D721Med (cell line): Measurements from ENCODE around the gene INO80B.

Experiments used
- DNase-seq: peaks from one replicate; pipeline ENCODE4 v3.0.0; 2011; ENCODE audit warnings: low spot score; ENCODE audit not compliant: insufficient read length
- FAIRE-seq: peaks from 2 replicates; lab custom pipeline; 2011; peaks lifted over from hg19 to GRCh38; lab: Jason Lieb, UNC
- TF ChIP-seq, protein P1 (sequence below): IDR thresholded peaks from 2 replicates; pipeline ENCODE4 v1.5.1; 2012; ENCODE audit warnings: mild to moderate bottlenecking, control low read depth; ENCODE audit not compliant: insufficient read depth; ENCODE audit errors: missing control alignments

The INO80B gene

DNA sequence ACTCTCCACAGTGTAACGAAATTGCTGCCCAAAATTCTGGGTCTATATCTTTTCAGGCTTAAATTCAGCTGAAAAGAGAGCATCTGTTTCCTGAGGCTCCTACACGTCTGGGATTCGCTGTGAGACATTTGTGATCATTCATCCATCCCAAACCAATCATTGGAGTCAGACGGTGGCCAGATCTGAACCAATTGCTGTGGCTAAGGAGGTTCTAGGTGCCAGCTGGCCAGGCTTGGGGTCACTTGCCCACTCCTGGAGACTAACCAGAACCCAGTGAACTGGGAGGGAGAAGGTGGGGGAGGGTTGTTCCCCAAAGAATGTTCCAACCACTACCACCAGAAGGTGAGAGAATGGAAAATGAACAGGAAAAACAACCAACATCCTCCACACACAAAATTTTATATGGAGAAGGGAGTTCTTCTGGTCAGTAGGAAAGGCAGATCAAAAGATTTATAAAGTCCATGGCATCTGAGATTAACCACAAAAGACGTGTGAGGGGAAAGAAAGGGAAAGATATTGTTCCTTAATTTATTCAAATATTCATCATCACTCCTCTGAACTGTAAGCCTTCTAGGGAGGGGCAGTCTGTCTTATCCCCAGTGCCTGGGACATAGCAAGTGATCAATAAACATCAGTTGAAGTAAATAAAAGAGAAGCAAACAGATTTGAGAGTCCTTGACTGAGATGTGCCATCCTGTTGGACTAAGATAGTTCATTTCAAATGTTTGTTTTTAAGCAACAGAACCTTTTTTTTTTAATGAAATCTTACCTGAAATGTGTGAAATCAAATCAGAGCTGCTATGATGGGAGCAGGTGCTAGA is 10.2 kb upstream of the INO80B start:
- FAIRE-seq: no peak
- TF ChIP-seq, protein P1, sequence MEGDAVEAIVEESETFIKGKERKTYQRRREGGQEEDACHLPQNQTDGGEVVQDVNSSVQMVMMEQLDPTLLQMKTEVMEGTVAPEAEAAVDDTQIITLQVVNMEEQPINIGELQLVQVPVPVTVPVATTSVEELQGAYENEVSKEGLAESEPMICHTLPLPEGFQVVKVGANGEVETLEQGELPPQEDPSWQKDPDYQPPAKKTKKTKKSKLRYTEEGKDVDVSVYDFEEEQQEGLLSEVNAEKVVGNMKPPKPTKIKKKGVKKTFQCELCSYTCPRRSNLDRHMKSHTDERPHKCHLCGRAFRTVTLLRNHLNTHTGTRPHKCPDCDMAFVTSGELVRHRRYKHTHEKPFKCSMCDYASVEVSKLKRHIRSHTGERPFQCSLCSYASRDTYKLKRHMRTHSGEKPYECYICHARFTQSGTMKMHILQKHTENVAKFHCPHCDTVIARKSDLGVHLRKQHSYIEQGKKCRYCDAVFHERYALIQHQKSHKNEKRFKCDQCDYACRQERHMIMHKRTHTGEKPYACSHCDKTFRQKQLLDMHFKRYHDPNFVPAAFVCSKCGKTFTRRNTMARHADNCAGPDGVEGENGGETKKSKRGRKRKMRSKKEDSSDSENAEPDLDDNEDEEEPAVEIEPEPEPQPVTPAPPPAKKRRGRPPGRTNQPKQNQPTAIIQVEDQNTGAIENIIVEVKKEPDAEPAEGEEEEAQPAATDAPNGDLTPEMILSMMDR: no peak
- DNase-seq: no peak

DNA sequence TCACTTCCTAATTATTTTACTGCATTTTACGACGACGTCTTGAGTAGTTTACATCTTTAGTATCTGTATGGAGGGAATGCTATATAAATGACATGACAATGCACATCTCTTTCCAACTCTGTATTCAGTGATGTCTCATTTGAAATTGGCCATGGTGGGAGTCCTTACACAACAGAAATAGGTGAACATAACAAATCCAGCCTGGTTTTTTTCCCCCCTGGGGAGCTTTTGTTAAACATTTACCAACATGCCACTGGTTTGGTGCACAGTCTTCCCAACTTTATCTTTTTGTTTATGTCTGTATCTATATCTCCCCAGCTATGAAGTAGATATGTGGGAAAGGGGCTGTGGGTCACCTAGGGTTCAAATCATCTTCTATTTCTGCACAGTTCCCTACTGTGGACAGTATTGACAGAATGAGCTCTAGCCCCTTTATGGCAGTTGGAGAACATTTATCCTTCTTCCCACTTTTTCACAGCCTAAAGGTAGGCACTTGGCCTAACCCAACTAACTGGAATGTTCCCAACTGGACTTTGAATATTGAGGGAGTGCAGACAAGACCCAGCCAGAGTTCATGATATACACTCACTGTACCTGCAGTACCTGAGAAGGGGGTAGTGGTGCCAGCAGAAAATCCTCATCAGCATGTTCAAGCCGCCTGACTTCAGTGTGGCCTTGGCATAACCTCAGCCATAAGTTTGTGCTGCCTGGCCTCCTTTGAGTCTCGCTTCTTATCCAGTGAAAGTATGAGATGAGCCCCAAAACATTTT is 7.5 kb upstream of the INO80B start:
- FAIRE-seq (no peak), DNase-seq (no peak)
- TF ChIP-seq, protein P1: no peak

DNA sequence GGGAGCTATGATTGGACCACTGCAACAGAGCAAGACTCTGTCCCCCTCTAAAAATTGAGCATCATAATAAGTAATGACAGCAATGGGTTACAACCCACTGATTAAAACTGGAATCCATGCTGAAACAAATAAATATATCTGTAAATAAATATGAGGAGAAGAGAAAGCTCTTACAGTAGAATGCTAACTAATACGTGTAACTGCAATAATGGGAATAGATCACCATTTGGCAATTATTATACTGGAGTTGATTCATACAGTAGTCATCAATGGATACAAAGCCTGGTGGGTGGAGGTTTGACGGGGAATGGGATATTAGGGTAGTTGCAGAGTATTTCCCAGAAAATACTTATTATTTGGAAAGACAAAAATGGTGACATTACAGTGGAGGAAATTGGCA is 6.1 kb upstream of the INO80B start:
- DNase-seq (no peak), FAIRE-seq (no peak)
- TF ChIP-seq, protein P1: no peak

DNA sequence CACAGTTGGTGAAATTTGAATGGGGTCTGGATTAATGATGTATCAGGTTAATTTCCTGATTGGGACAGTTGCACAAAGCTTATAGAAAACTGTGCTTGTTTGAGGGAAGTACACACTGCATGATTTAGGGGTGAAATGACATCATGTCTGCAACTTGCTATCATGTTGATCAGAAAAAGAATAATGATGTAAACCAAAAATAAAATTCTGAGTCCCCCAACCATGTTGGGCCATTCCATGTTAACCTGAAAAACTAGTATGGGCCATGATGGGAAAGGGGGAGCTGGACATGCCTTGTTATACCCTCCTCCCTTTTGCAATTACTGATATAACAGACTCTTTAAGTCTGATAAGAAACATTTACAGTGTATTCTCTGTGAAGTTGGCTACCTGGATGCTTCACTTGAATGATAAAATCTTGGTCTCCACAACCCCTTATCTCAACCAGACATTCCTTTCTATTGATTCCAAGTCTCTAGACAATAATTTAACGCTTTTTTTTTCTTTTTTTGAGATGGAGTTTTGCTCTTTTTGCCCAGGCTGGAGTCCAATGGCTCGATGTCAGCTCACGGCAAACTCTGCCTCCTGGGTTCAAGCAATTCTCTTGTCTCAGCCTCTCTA is 4.2 kb upstream of the INO80B start:
- FAIRE-seq: no peak
- DNase-seq: no peak
- TF ChIP-seq, protein P1: no peak

DNA sequence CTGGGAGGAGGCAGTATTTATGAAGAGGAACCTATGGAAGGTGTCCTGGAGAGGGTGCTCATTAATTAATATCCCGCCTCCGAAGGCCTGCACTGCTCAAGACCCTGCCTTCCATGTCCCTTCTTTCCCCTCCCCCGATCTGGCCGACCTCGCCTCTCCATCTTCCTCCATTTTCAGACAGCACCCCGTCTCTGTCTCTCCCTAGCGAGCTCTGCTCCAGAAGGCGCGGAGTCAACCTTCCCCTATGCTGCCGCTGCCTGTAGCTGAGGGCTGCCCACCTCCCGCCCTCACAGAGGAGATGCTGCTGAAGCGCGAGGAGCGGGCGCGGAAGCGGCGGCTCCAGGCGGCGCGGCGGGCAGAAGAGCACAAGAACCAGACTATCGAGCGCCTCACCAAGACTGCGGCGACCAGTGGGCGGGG is 2.3 kb downstream of the INO80B start:
- TF ChIP-seq, protein P1: no peak
- DNase-seq: no peak
- FAIRE-seq: no peak

DNA sequence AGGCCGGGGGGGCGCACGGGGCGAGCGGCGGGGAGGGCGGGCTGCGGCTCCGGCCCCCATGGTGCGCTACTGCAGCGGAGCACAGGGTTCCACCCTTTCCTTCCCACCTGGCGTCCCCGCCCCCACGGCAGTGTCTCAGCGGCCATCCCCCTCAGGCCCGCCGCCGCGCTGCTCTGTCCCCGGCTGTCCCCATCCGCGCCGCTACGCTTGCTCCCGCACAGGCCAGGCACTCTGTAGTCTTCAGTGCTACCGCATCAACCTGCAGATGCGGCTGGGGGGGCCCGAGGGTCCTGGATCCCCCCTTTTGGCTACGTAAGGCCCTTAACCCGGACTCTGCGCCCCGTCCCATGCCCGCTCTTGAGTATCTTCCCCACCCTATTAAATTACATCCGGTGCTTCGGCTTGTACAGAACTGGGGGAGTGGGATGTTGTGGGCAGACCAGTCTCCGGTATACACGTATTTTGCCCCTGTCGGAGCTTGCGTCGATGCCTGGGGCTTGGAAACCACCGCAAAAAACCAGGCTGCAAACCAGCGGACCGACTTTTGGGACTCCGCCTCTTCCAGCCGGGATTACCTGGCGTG is 2.8 kb downstream of the INO80B start:
- DNase-seq (no peak), FAIRE-seq (no peak)
- TF ChIP-seq, protein P1: no peak
